Stimulated activated effector memory CD8-positive, alpha-beta T cell treated with anti-CD3 and anti-CD28 coated beads, Interleukin-12 subunit alpha, Interleukin-12 subunit beta, amount 100 ng/mL, for 72 hours (primary cell): Measurements from ENCODE around the gene ANKS1B.
"Not testable (repeated sequence)": the region's sequence is repeated elsewhere in the genome, so short reads cannot be mapped to it uniquely, and the experiment has no call there.

Experiments used
- ATAC-seq: fragments of 150-1000 bp; cut with Tn5 transposase; 2 replicates; pipeline ENCODE4 v1.10.0; 2021
- DNase-seq, 2 donors: peaks; one replicate each; pipeline ENCODE4 v3.0.0; 2021 to 2022; ENCODE audit warnings: low spot score in 2 of 2
- H3K27ac Mint-ChIP-seq: one replicate; pipeline ENCODE4 v1.8.0; 2022; ENCODE audit warnings: mild to moderate bottlenecking, mixed read lengths
- H3K36me3 Mint-ChIP-seq: one replicate; pipeline ENCODE4 v1.8.0; 2022; ENCODE audit warnings: mild to moderate bottlenecking, mixed read lengths
- H3K4me1 Mint-ChIP-seq: one replicate; pipeline ENCODE4 v1.8.0; 2022; ENCODE audit warnings: mixed read lengths
- H3K4me3 Mint-ChIP-seq: one replicate; pipeline ENCODE4 v1.8.0; 2022; ENCODE audit warnings: mild to moderate bottlenecking, mixed read lengths
- H3K9me3 Mint-ChIP-seq: one replicate; pipeline ENCODE4 v1.8.0; 2022; ENCODE audit warnings: mixed read lengths

Gene ANKS1B

DNA sequence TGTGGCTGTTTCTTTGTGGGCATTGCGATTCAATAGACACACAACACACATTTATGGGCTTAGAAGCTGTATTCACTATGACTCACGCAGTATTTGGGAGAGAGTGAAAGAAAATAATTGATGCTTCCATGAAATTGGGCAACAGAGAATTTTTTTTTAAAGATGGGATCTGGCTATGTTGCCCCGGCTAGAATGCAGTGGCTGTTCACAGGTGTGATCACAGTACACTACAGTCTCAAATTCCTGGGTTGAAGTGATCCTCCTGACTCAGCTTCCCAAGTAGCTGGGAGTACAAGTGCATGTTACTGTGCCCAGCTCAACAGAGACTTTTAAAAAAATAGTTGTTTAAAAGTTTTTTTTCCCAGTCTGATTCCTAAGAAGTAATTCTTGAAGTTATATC, 1193.3 kb downstream of the ANKS1B start:
- no peak overlapping the region for H3K4me3 Mint-ChIP-seq
- ATAC-seq = no peak
- no peaks in the 10 kb centered on the region for H3K4me1 Mint-ChIP-seq
- DNase-seq = no peak
- H3K27ac Mint-ChIP-seq = no peak overlapping the region
- no peaks in the 10 kb centered on the region for H3K9me3 Mint-ChIP-seq
- H3K36me3 Mint-ChIP-seq = no peaks in the 10 kb centered on the region

DNA sequence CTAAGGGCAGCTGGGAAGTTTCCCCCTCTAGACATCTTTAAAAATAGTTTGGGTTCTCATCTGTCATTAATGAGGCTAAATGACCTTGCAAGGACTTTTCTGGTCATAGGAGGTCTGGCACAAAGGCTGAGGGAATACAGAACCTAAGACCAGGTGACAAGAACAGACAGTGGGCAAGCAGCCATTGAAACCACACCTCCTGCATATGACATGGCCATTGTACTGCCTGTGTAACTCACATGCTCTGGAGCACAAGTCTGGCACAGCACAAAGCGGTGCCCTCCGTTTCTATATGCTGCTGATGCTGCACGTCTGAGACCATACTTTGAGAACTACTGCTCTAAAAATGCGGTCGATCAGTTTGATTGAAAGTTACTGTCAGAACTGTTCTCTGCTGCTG, 1196.3 kb downstream of the ANKS1B start:
- Mint-ChIP-seq H3K9me3 (no peaks in the 10 kb centered on the region), H3K4me3 (no peak overlapping the region), H3K4me1 (no peaks in the 10 kb centered on the region), H3K36me3 (no peaks in the 10 kb centered on the region), H3K27ac (no peak overlapping the region)
- ATAC-seq (peak; percentile 32), DNase-seq (no peak)

DNA sequence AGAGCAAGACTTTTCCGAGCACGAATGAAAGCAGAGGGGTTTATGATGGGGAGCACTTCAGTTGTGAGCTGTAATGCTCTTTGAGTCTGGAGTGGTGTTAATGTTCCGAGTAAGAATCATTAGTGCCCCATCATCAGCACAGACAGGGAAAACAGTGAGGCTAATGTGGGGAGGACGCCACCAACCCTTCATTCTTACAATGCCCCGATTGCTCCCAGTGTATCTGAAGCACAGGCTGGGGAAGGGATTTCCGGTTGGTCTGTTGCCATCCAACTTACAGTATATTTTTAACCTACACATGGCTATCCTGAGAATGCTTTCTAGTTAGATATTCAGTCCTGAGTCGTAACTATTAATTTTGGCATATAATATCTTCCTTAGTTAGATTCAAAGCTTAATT, 1198.1 kb downstream of the ANKS1B start:
- H3K4me3 Mint-ChIP-seq = no peak overlapping the region
- H3K36me3 Mint-ChIP-seq = no peaks in the 10 kb centered on the region
- no peak for ATAC-seq
- no peak overlapping the region for H3K27ac Mint-ChIP-seq
- no peaks in the 10 kb centered on the region for H3K9me3 Mint-ChIP-seq
- no peak for DNase-seq
- no peaks in the 10 kb centered on the region for H3K4me1 Mint-ChIP-seq

DNA sequence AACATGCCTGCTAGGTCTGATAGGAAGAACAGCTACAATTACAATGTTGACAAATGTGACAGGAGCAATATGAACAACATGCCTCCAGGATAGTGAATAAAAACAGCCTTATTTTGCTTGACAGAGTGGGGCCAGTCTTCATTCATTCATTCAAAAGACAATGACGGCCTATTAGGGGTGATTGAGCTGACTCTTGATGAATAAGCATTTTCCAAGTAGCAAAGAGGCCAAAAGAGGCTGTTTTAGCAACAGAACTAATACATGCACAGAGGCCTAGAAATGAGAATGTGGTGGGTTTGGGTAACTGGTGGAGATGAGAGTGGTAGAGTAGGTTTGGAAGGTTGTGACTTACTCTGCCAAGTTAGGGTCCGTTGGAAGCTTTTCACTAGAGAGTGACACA, 1201.3 kb downstream of the ANKS1B start:
- no peaks in the 10 kb centered on the region for H3K36me3 Mint-ChIP-seq
- no peaks in the 10 kb centered on the region for H3K9me3 Mint-ChIP-seq
- DNase-seq (no peak), ATAC-seq (no peak)
- H3K27ac Mint-ChIP-seq = no peak overlapping the region
- no peak overlapping the region for H3K4me3 Mint-ChIP-seq
- H3K4me1 Mint-ChIP-seq = no peaks in the 10 kb centered on the region

DNA sequence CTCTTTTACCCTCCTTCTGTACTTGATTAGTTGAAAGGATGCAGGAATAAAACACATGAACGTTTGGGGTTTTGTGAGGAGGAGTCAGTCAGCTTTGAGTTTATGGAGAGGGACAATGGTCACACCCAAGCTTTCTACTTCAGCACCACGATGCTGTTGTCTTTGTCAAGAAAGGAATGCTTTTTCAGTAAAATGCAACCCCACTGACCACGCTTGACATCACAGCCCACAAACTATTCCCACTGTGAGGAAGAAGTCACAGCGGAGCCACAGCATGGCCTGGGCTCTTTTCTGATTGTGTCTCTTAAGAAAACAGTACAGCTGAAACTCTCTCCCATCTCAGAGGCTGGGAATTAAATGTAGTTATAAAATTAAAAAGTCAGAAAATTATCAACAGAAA, 1204.5 kb downstream of the ANKS1B start:
- Mint-ChIP-seq H3K9me3 (no peaks in the 10 kb centered on the region), H3K36me3 (no peaks in the 10 kb centered on the region), H3K27ac (no peak overlapping the region), H3K4me1 (no peaks in the 10 kb centered on the region), H3K4me3 (no peak overlapping the region)
- DNase-seq (peak in 1 of 2 donors; percentile 36), ATAC-seq (no peak)

DNA sequence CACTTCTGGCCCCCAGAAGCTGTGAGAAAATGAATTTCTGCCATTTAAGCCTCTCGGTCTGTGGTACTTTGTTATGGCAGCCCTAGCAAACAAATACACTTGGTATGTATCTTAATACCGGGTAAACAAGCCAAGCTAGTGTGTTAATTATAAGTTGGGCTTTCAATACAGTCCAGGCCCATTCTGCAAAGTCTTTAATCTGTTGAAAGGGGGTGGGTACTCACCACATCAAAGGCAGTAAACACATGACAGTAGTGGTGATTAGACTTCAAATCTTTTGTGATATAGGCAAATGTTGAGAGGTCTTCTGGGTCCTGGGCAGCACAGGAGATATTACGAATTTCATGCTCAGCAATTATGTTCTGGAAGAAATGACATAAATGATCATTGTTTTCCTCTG, 1211.9 kb downstream of the ANKS1B start:
- Mint-ChIP-seq H3K4me1 (peaks cover 6% of the 10 kb centered on the region), H3K27ac (no peak overlapping the region), H3K36me3 (no peaks in the 10 kb centered on the region), H3K9me3 (peaks cover 4% of the 10 kb centered on the region), H3K4me3 (no peak overlapping the region)
- ATAC-seq (no peak), DNase-seq (no peak)

DNA sequence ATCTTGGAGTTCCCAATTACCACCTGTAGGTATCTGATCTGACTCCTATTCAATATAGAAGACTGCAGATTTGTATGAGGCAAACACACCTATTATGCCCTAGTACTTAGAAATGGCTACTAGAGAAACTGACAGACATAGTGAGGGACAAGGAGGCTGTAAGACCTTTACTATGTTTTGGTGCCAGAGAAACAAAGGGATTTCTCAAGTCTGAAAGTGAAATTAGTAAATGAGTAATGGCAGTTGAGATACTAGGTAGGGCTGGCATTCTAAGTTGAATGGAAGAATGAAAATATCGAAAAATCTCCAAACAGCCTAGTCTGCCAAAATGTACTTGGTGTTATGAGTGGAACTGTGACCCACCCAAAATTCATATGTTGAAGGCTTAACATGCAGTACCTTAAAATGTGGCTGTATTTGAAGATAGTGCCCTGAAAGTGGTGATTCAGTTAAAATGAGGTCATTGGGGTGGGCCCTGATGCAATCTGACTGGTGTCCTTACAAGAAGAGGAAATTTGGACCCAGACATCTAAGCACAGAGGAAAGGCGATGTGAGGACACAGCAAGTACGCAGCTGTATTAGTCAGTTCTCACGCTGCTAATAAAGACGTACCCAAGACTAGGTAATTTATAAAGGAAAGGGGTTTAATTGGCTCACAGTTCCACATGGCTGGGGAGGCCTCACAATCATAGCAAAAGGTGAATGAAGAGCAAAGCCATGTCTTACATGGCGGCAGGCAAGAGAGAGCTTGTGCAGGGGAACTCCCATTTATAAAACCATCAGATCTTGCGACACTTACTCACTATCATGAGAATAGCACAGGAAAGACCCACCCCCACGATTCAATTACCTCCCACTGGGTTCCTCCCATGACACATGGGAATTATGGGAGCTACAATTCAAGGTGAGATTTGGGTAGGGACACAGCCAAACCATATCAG, 1212.7 kb downstream of the ANKS1B start:
- DNase-seq = no peak
- peaks cover 6% of the 10 kb centered on the region for H3K4me1 Mint-ChIP-seq
- ATAC-seq = peak; percentile 17
- H3K4me3 Mint-ChIP-seq = no peak overlapping the region
- H3K36me3 Mint-ChIP-seq = no peaks in the 10 kb centered on the region
- peaks cover 4% of the 10 kb centered on the region for H3K9me3 Mint-ChIP-seq
- no peak overlapping the region for H3K27ac Mint-ChIP-seq

DNA sequence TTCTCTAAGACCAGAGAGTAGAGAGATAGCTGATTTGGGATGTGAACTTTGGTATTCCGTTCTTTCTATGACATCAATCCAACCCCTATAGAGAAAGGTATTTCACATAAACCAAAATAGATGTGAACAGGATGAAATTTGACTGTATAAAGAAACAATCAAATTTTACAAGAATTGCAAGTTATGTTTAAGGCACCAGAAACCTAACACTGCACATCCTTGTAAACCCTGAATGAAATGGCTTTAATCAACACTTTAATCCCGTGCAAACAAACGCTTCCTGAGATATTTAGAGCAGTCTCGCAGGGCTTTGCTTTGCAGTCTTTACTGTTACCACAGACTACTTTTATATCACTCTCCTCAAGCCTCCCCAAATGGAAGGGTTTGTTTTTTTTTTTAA, 1214.5 kb downstream of the ANKS1B start:
- Mint-ChIP-seq H3K4me1 (peaks cover 6% of the 10 kb centered on the region), H3K27ac (no peak overlapping the region), H3K36me3 (no peaks in the 10 kb centered on the region), H3K4me3 (no peak overlapping the region), H3K9me3 (peaks cover 4% of the 10 kb centered on the region)
- ATAC-seq (no peak), DNase-seq (no peak)

DNA sequence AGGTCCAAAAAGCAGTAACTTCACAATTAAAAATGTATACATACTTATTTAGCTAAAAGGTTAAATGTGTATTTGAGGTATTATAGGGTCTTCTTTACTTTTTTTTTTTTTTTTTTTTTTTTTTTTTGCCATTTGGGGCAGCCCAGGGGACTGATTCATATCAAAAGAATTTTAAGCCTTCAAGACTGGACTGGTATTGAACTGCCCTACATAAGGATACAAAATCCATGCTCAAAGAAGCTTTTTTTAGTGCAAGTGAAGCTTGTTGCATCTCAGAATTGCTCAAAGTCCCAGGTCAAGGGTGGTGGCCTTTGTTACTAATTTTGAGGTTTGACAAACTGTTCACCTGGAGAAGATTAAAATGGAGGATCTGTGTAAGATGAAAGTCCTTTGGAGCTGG, 1215.7 kb downstream of the ANKS1B start:
- Mint-ChIP-seq H3K36me3 (no peaks in the 10 kb centered on the region), H3K27ac (no peak overlapping the region), H3K4me3 (no peak overlapping the region), H3K4me1 (peaks cover 6% of the 10 kb centered on the region), H3K9me3 (peaks cover 4% of the 10 kb centered on the region)
- no peak for DNase-seq
- ATAC-seq = no peak

DNA sequence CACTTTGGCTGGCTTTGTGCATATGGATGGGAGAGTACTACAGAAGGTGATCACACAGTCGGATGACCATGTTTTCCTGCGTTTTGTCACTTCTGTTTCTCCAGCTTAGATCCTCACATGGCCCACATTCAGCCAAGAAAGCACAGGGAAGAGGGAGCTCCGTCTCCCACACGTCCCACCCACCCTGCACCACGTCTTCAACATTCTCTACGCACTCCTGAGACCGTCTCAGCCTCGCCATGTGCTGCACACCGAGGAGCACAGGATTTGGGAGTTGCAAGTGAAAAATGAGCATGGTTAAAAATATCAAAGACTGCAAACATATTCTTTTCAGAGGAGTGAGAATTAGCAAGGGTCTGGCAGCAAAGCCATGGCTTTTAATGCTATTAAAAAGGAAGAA, 1217.5 kb downstream of the ANKS1B start:
- Mint-ChIP-seq H3K9me3 (peaks cover 3% of the 10 kb centered on the region), H3K27ac (no peak overlapping the region), H3K4me1 (peaks cover 5% of the 10 kb centered on the region), H3K4me3 (no peak overlapping the region), H3K36me3 (no peaks in the 10 kb centered on the region)
- DNase-seq (no peak), ATAC-seq (no peak)

DNA sequence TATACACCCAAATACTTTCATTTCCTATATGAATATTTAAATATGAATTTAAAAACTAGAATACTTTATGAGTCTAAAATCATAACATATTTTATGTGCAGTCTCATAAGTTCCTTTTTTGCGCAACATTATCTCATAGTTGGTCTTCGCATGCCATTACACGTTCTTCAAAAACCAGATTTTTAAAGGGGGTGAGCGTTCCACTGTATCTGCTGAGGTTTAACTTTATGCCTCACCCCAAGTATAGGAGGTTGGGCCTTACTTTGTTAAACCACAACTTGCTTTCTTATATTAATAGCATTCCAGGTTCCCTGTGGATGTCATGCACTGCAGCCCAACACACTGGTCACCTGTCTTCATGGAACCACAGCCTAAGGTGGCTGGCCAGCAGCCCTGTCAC, 1221.1 kb downstream of the ANKS1B start:
- no peak for DNase-seq
- Mint-ChIP-seq H3K4me3 (no peak overlapping the region), H3K4me1 (no peaks in the 10 kb centered on the region), H3K36me3 (no peaks in the 10 kb centered on the region), H3K27ac (no peak overlapping the region), H3K9me3 (no peaks in the 10 kb centered on the region)
- ATAC-seq = no peak

DNA sequence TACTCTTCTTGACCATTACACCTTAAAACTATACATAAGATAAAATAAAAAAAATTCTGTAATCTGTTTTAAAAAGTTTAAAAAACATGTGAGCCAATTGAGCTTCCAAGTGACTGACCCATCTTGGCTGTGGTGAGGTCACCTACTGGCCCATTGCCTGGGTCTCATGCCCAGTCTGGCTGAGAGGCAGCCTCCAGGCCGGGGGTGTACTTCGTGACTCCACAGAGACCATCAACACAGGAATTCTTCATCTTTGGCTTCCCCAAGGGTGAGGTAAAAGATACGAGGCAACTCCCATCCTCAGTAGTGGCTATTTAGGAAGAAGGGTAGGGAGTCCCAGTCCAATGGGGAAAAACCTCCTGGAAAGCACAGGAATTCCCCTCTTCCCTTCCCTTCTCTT, 1226.4 kb downstream of the ANKS1B start:
- Mint-ChIP-seq H3K27ac (no peak overlapping the region), H3K36me3 (no peaks in the 10 kb centered on the region), H3K9me3 (no peaks in the 10 kb centered on the region), H3K4me3 (no peak overlapping the region), H3K4me1 (peaks cover 16% of the 10 kb centered on the region)
- DNase-seq (no peak), ATAC-seq (no peak)

DNA sequence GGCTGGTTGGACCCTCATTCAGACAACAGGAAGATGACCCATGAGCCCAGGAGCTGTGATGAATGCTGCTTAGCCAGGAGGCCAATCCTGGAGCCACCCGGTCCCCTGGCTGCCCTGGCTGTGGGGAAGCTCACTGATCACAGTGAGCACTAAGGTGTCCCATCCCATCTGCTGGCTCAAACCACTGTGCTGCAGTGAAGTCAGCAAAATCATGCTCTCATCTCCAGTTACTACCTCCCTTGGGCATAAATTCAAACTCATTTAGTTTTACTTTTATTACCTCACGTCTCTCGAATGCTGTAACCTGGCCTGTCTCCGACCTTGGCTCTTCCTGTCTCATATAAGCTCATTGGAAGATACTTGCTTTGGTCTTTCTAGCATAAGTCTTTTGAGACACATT, 1227.3 kb downstream of the ANKS1B start:
- Mint-ChIP-seq H3K36me3 (no peaks in the 10 kb centered on the region), H3K4me3 (no peak overlapping the region), H3K9me3 (no peaks in the 10 kb centered on the region), H3K4me1 (peaks cover 16% of the 10 kb centered on the region), H3K27ac (no peak overlapping the region)
- ATAC-seq (no peak), DNase-seq (no peak)

DNA sequence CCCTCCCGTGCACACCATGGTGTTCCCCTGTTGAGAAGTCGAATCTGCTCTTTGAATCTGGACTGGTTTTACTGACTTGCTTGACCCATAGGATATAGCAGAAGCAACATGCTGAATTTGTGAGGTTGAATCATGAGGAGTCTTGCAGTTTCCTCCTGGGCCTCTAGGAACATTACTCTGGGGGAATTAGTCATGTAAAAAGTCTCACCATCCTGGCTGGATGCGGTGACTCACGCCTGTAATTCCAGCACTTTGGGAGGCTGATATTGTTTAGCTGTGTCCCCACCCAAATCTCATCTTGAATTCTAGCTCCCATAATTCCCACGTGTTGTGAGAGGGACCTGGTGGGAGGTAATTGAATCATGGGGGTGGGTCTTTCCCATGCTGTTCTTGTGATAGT, 1228.9 kb downstream of the ANKS1B start:
- ATAC-seq, H3K27ac Mint-ChIP-seq: not testable (repeated sequence)

DNA sequence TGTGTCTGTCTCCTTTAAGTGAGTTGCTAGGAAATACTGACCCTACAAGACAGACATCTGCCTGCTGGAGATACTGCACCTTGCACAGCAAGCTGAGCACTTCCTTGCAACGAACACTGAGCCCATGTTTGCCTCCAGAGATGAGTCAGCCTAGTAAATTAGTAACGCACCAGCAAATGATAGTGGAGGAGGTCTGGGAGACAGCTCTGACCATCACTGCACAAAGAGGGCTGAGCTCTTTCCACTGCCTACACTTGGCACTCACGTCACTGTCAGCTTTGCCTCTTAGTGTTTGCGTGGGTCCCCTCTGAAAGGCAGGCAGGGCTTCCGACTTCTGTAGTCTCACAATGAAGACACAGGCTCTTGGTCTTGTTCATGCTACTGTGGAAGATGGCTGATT, 1230.6 kb downstream of the ANKS1B start:
- Mint-ChIP-seq H3K27ac (peak overlapping the region; percentile 78), H3K9me3 (no peaks in the 10 kb centered on the region), H3K4me3 (peak overlapping the region; percentile 42), H3K4me1 (peaks cover 16% of the 10 kb centered on the region), H3K36me3 (no peaks in the 10 kb centered on the region)
- DNase-seq (peak; percentile 11 to 79), ATAC-seq (peak; percentile 95)

More for the DNA sequence above, 1228.9 kb downstream of the ANKS1B start:
- H3K9me3 Mint-ChIP-seq, H3K4me3 Mint-ChIP-seq, H3K36me3 Mint-ChIP-seq, DNase-seq: not testable (repeated sequence)
- H3K4me1 Mint-ChIP-seq = peaks cover 16% of the 10 kb centered on the region

DNA sequence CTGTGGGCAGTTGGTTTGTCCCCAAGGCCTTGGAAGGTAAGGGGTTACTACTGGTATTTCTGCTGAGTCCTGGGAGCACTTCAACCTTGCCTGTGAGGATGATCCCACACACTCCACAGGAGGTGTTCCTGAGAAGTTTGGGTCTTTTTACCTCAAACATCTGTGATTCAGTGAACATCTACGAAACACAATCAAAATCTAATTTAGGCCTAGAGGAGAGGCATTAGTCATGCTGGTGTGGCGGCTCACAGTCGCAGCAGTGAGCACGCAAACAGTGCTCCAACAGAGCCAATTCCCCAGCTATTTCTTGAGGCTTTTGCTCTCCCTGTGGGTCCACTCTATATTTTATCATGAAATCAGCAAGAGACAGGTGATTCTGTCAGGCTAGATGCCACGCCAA, 1232.0 kb downstream of the ANKS1B start:
- H3K4me1 Mint-ChIP-seq = peaks cover 16% of the 10 kb centered on the region
- no peak for DNase-seq
- H3K9me3 Mint-ChIP-seq = no peaks in the 10 kb centered on the region
- H3K4me3 Mint-ChIP-seq = no peak overlapping the region
- ATAC-seq = no peak
- no peak overlapping the region for H3K27ac Mint-ChIP-seq
- H3K36me3 Mint-ChIP-seq = no peaks in the 10 kb centered on the region
